ENCODE results near the gene PITRM1. TPM values are rescaled to one million over a fixed set of nuclear protein-coding genes. Genes with fewer than 3 reads are reported as not detected.

Gene PITRM1
- total RNA-seq, 1 donor from 2014 or later: 62.8 TPM

GRCh38 chr10:3103646-3104045 is 68.9 kb downstream of the PITRM1 start:
- DNase-seq (ENCODE audit: low read depth in 2 of 2): no peak

GRCh38 chr10:3102720-3103427 is 69.7 kb downstream of the PITRM1 start:
- peak; percentile 68 to 94 for DNase-seq (ENCODE audit: low read depth in 2 of 2)

- DNase-seq (ENCODE audit: low read depth in 2 of 2): no peak
Measured at GRCh38 chr10:3100856-3101640, 71.5 kb downstream of the PITRM1 start.

GRCh38 chr10:3100093-3100792 is 72.3 kb downstream of the PITRM1 start:
- no peak for DNase-seq (ENCODE audit: low read depth in 2 of 2)

GRCh38 chr10:3099291-3100092 is 73.1 kb downstream of the PITRM1 start:
- no peak for DNase-seq (ENCODE audit: low read depth in 2 of 2)

- no peak for DNase-seq (ENCODE audit: low read depth in 2 of 2)
Measured at GRCh38 chr10:3098689-3099088, 73.9 kb downstream of the PITRM1 start.

GRCh38 chr10:3097160-3097559 is 75.4 kb downstream of the PITRM1 start:
- DNase-seq (ENCODE audit: low read depth in 2 of 2): no peak

- peak in 1 of 2 donors; percentile 32 for DNase-seq (ENCODE audit: low read depth in 2 of 2)
Measured at GRCh38 chr10:3096149-3096548, 76.4 kb downstream of the PITRM1 start.

GRCh38 chr10:3095373-3096139 is 77.0 kb downstream of the PITRM1 start:
- DNase-seq (ENCODE audit: low read depth in 2 of 2): peak; percentile 81 to 98

- peak in 1 of 2 donors; percentile 29 for DNase-seq (ENCODE audit: low read depth in 2 of 2)
Measured at GRCh38 chr10:3094609-3095036, 78.0 kb downstream of the PITRM1 start.

GRCh38 chr10:3093996-3094395 is 78.6 kb downstream of the PITRM1 start:
- no peak for DNase-seq (ENCODE audit: low read depth in 2 of 2)

- DNase-seq (ENCODE audit: low read depth in 2 of 2): no peak
Measured at GRCh38 chr10:3091921-3092320, 80.7 kb downstream of the PITRM1 start.

GRCh38 chr10:3090914-3091787 is 81.4 kb downstream of the PITRM1 start:
- DNase-seq (ENCODE audit: low read depth in 2 of 2): peak in 1 of 2 donors; percentile 87

GRCh38 chr10:3090388-3090787 is 82.2 kb downstream of the PITRM1 start:
- DNase-seq (ENCODE audit: low read depth in 2 of 2): no peak

Other genes starting within 250 kb of the PITRM1 start
- 151 and 166 TPM in 2 replicates for gene PFKP, start 105.2 kb downstream of the PITRM1 start, total RNA-seq